OCI-LY7 (cell line): ENCODE measurements around the gene DDR1. TPM values are rescaled to one million over a fixed set of nuclear protein-coding genes. Genes with fewer than 3 reads are reported as not detected.

Source experiments
- BruUV-seq: library from RNA; stranded (reverse); fragments of 400-500 nt; replicated peaks from 2 replicates; lab custom pipeline; 2021; lab: Mats Ljungman, UMichigan
- CTCF ChIA-PET: fragments of 300-600 bp; sonication (Branson Sonifier 250); formaldehyde crosslinking; loops from one replicate; lab custom pipeline; 2022; ENCODE audit warnings: antibody characterized with exemption; ENCODE audit not compliant: unreplicated experiment; lab: Charles Lee
- POLR2A ChIA-PET: fragments of 300-600 bp; sonication (Branson Sonifier 250); formaldehyde crosslinking; loops from one replicate; lab custom pipeline; 2022; ENCODE audit warnings: antibody characterized with exemption; lab: Charles Lee
- DNase-seq: peaks from one replicate; pipeline ENCODE4 v3.0.0-alpha.2; 2015; ENCODE audit warnings: low spot score
- H2AFZ ChIP-seq: fragments of 200-600 bp; sonication (generic), shearing (Covaris generic); 2 replicates; pipeline ENCODE4 v1.6.1; 2014; ENCODE audit warnings: mild to moderate bottlenecking, antibody characterized with exemption, low read length, moderate library complexity
- H3K27ac ChIP-seq: fragments of 200-600 bp; sonication (generic); 2 replicates; pipeline ENCODE4 v1.5.1; 2014; ENCODE audit warnings: mixed run types, low read depth, mild to moderate bottlenecking, moderate library complexity, low read length, inconsistent platforms; ENCODE audit not compliant: poor library complexity, severe bottlenecking
- H3K36me3 ChIP-seq: fragments of 200-600 bp; sonication (generic); 2 replicates; pipeline ENCODE4 v1.6.1; 2014; ENCODE audit warnings: mild to moderate bottlenecking, antibody characterized with exemption, low read length, moderate library complexity, mixed read lengths; ENCODE audit not compliant: insufficient read depth
- H3K4me1 ChIP-seq: fragments of 200-600 bp; sonication (generic); 2 replicates; pipeline ENCODE4 v1.5.1; 2014; ENCODE audit warnings: mild to moderate bottlenecking, low read length; ENCODE audit not compliant: insufficient read depth, poor library complexity, severe bottlenecking
- H3K4me2 ChIP-seq: fragments of 200-600 bp; sonication (generic); 2 replicates; pipeline ENCODE4 v1.6.1; 2014; ENCODE audit warnings: mild to moderate bottlenecking, low read length
- H3K4me3 ChIP-seq: fragments of 200-600 bp; sonication (generic); 2 replicates; pipeline ENCODE4 v1.5.1; 2014; ENCODE audit warnings: mild to moderate bottlenecking, low read depth, low read length; ENCODE audit not compliant: poor library complexity, severe bottlenecking
- H3K79me2 ChIP-seq: fragments of 200-600 bp; sonication (generic); 2 replicates; pipeline ENCODE4 v1.6.1; 2016; ENCODE audit warnings: low read depth, mild to moderate bottlenecking, low read length, moderate library complexity, mixed read lengths; ENCODE audit not compliant: insufficient read depth
- H3K9me2 ChIP-seq: fragments of 200-600 bp; sonication (generic); 2 replicates; pipeline ENCODE4 v1.6.1; 2016; ENCODE audit warnings: mild to moderate bottlenecking, low read length, mixed read lengths; ENCODE audit not compliant: insufficient read depth
- H3K9me3 ChIP-seq: fragments of 200-600 bp; sonication (generic); 2 replicates; pipeline ENCODE4 v1.6.1; 2014; ENCODE audit warnings: mild to moderate bottlenecking, mixed run types, low read length, mixed read lengths
- H4K20me1 ChIP-seq: fragments of 200-600 bp; sonication (generic); 2 replicates; pipeline ENCODE4 v1.6.1; 2014; ENCODE audit warnings: mild to moderate bottlenecking, antibody characterized with exemption, low read length, moderate library complexity, mixed read lengths; ENCODE audit not compliant: insufficient read depth
- CTCF ChIP-seq: fragments of 200-600 bp; sonication (generic); conservative IDR thresholded peaks from 2 replicates; pipeline ENCODE4 v1.5.1; 2014; ENCODE audit warnings: mild to moderate bottlenecking, antibody characterized with exemption, low read length, moderate library complexity, mixed read lengths
- EZH2phosphoT487 ChIP-seq: fragments of 200-600 bp; sonication (generic); IDR thresholded peaks from 2 replicates; pipeline ENCODE4 v1.6.1; 2018; ENCODE audit warnings: low read depth, borderline replicate concordance, mild to moderate bottlenecking, mixed run types, antibody characterized with exemption, low read length, moderate library complexity, mixed read lengths
- intact Hi-C: fragments of 100-400 bp; cut with micrococcal nuclease; formaldehyde crosslinking; loops from one replicate; pipeline ENCODE4 v1.10.0; 2022; ENCODE audit not compliant: unreplicated experiment
- total RNA-seq, 2 experiments: library from RNA; depleted of rRNA in 1 of 2; stranded (reverse); fragments of >200 nt in 1 of 2; shearing (Covaris generic) in 1 of 2; gene quantifications; 2 replicates each; pipeline ENCODE4 v1.2.3, GENCODE V29; 2014 to 2022

The DDR1 gene
- total RNA-seq, 2 experiments from 2014 or later, result 14.0 to 30.3 TPM

GRCh38 chr6:30847421-30847970, 36.8 kb upstream of the DDR1 start:
- no peak overlapping the region for H2AFZ ChIP-seq
- CTCF ChIA-PET, result no interaction called here
- no peak overlapping the region for H3K27ac ChIP-seq
- POLR2A ChIA-PET, result no interaction called here
- H3K36me3 ChIP-seq, result no peaks in the 10 kb centered on the region
- H3K9me2 ChIP-seq, result no peaks in the 10 kb centered on the region
- H3K79me2 ChIP-seq, result no peaks in the 10 kb centered on the region
- no peak for DNase-seq
- intact Hi-C loops, result no loop called here
- TF ChIP-seq CTCF, result no peak
- TF ChIP-seq EZH2phosphoT487, result no peak
- no peaks in the 10 kb centered on the region for H3K4me1 ChIP-seq
- no peaks in the 10 kb centered on the region for H4K20me1 ChIP-seq
- peaks cover 15% of the 10 kb centered on the region; the same call in 1 of the 2 replicates for H3K9me3 ChIP-seq
- no TSS peak for BruUV-seq
- no peak overlapping the region for H3K4me3 ChIP-seq
- H3K4me2 ChIP-seq, result no peak overlapping the region

GRCh38 chr6:30847971-30848436, 36.3 kb upstream of the DDR1 start:
- POLR2A ChIA-PET, result interaction anchor here (1.0 kb wide), 1 partner anchor 58 kb away, joined by 4 read pairs; no protein-coding TSS in a partner anchor
- no peaks in the 10 kb centered on the region for H3K4me1 ChIP-seq
- no peaks in the 10 kb centered on the region for H3K9me2 ChIP-seq
- H3K79me2 ChIP-seq, result no peaks in the 10 kb centered on the region
- no peak overlapping the region for H3K4me3 ChIP-seq
- H3K4me2 ChIP-seq, result no peak overlapping the region
- DNase-seq, result no peak
- intact Hi-C loops, result no loop called here
- BruUV-seq, result no TSS peak
- no peak overlapping the region for H2AFZ ChIP-seq
- H3K27ac ChIP-seq, result no peak overlapping the region
- no peak for TF ChIP-seq CTCF
- TF ChIP-seq EZH2phosphoT487, result no peak
- no peaks in the 10 kb centered on the region for H3K36me3 ChIP-seq
- H3K9me3 ChIP-seq, result peaks cover 15% of the 10 kb centered on the region; the same call in 1 of the 2 replicates
- H4K20me1 ChIP-seq, result no peaks in the 10 kb centered on the region
- CTCF ChIA-PET, result interaction anchor here (0.6 kb wide), 1 partner anchor 239 kb away, joined by 3 read pairs; no protein-coding TSS in a partner anchor
